Esophagus muscularis mucosa (tissue), 4 donors: ENCODE data around the gene CACNG7. TPM values are rescaled to one million over a fixed set of nuclear protein-coding genes. Genes with fewer than 3 reads are reported as not detected.
A peak's percentile ranks its signal among the peaks of the same experiment; 100 is the strongest.

Experiments
- DNase-seq: peaks from one replicate; pipeline ENCODE4 v3.0.0-alpha.2; 2017; ENCODE audit errors: extremely low spot score
- H3K27ac ChIP-seq, 4 donors: fragments of 200-600 bp; sonication (generic); replicated peaks in 1 of 4; 1 replicate in 3 of 4; 2 replicates in 1 of 4; pipeline ENCODE4 v1.5.1; 2016 to 2019; ENCODE audit warnings: mild to moderate bottlenecking in 1 of 4
- H3K27me3 ChIP-seq, 4 donors: fragments of 200-600 bp; sonication (generic); one replicate each; pipeline versions ENCODE4 v1.5.1 to v1.6.0; 2016 to 2019
- H3K36me3 ChIP-seq, 4 donors: fragments of 200-600 bp; sonication (generic); one replicate each; pipeline ENCODE4 v1.5.1; 2016 to 2019
- H3K4me1 ChIP-seq, 4 donors: fragments of 200-600 bp; sonication (generic); one replicate each; pipeline ENCODE4 v1.5.1; 2016 to 2019
- H3K4me3 ChIP-seq, 4 donors: fragments of 200-600 bp; sonication (generic); 1 replicate in 2 of 4; 2 replicates in 2 of 4; pipeline ENCODE4 v1.5.1; 2016 to 2019; ENCODE audit warnings: mild to moderate bottlenecking in 4 of 4, moderate library complexity in 1 of 4
- H3K9me3 ChIP-seq, 4 donors: fragments of 200-600 bp; sonication (generic); 1 replicate in 3 of 4; 2 replicates in 1 of 4; pipeline ENCODE4 v1.5.1; 2016 to 2019
- CTCF ChIP-seq, 3 experiments: fragments of 200-600 bp in 2 of 3; fragments of 450-650 bp in 1 of 3; sonication (generic) in 2 of 3; IDR thresholded peaks; one replicate each; pipeline ENCODE4 v1.5.1; 2017 to 2019; ENCODE audit warnings: antibody characterized with exemption in 3 of 3, mild to moderate bottlenecking in 2 of 3, moderate library complexity in 1 of 3
- EP300 ChIP-seq: sonication (generic); formaldehyde crosslinking; IDR thresholded peaks from one replicate; pipeline ENCODE4 v1.6.1; 2017; ENCODE audit warnings: antibody characterized with exemption
- POLR2A ChIP-seq: fragments of 450-650 bp; IDR thresholded peaks from one replicate; pipeline ENCODE4 v1.6.1; 2017; ENCODE audit warnings: antibody characterized with exemption, moderate library complexity, mild to moderate bottlenecking, low read depth
- POLR2AphosphoS5 ChIP-seq, 2 donors: sonication (generic); formaldehyde crosslinking; IDR thresholded peaks; one replicate each; pipeline ENCODE4 v1.6.1; 2017; ENCODE audit warnings: antibody characterized with exemption in 2 of 2
- WGBS: methylation state at CpG from one replicate; pipeline ENCODE4 v1.1.5; 2018; 5-methylcytosine and 5-hydroxymethylcytosine counted together
- intact Hi-C: fragments of 100-400 bp; cut with DNase I; formaldehyde crosslinking; loops from one replicate; pipeline ENCODE4 v1.15.1; 2023
- total RNA-seq, 4 donors: library from RNA; depleted of rRNA; stranded (reverse); fragments of >200 nt; gene quantifications; one replicate each; pipeline versions ENCODE4 v1.1.0 to v1.2.1, GENCODE V29; 2016

CACNG7 gene
- total RNA-seq, 4 donors from 2014 or later, result under 0.01 to 1.2 TPM; not detected in 2

GRCh38 chr19:53978975-53979801 is 70.1 kb downstream of the CACNG7 start:
- Histone ChIP-seq H3K36me3 (no peaks in the 10 kb centered on the region), H3K4me1 (peaks cover 19 to 50% (median 39%) of the 10 kb centered on the region in 4 donors), H3K27me3 (peaks cover 0 to 99% (median 47%) of the 10 kb centered on the region in 4 donors), H3K4me3 (peak overlapping the region in 3 of 4 donors; percentile 33 to 49 (median 35)), H3K9me3 (no peaks in the 10 kb centered on the region), H3K27ac (no peak overlapping the region)
- intact Hi-C loops, result no loop called here
- DNase-seq, result no peak
- WGBS, result 7% methylated on average over 19 of the region's 19 CpGs
- TF ChIP-seq CTCF (IDR thresholded peaks at IDR 0.05) (no peak), EP300 (no peak), POLR2AphosphoS5 (IDR thresholded peaks at IDR 0.05) (no peak), POLR2A (no peak)

DNA sequence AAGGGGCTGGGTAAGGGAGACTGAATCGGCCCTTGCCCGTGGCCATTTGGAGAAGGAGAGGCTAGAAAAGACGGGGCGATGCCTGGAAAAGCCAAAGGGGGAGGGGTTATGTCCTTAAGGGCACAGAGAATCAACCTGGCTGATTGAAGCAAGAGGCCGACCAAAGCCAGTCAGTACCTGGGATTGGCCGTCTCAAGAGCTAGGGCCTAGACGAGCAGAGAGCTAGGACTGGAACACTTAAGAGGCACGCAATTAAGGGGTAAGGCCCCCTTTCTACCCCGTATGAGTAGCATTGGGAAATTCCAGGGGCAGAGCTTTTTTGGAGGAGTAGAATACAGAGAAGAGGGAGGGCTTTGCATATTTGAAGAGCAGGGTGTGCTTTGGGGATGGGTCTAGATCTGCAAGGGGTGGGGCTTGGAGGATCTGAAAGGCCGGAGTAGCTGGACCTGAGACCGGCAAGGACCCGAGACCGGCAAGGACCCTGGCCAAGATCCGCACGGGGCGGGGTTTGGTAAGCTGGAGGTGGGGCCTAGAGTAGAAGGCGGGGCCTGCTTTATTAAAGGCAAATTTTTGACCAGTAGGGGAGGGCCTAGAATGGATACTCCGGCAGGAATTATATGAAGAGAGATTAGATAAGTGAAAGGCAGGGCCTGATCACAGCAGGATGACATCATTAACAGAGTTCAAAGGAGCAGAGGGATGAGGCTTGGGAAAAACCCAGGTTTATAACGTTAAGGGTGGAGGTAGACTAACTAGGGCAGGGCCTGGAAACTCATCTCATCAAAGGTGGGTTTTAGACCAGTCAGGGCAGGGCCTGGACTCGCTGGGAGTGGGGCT is 71.7 kb downstream of the CACNG7 start:
- intact Hi-C loops, result no loop called here
- H3K9me3 ChIP-seq, result no peaks in the 10 kb centered on the region
- peak overlapping the region in 2 of 4 donors; percentile 27 to 33 for H3K27ac ChIP-seq
- 41% methylated on average over 20 of the region's 20 CpGs for WGBS
- peaks cover 19 to 50% (median 39%) of the 10 kb centered on the region in 4 donors for H3K4me1 ChIP-seq
- H3K4me3 ChIP-seq, result peak overlapping the region; percentile 31 to 49 (median 34)
- H3K27me3 ChIP-seq, result peaks cover 0 to 98% (median 47%) of the 10 kb centered on the region in 4 donors
- TF ChIP-seq POLR2A (no peak), POLR2AphosphoS5 (IDR thresholded peaks at IDR 0.05) (no peak), EP300 (no peak), CTCF (IDR thresholded peaks at IDR 0.05) (no peak)
- no peak for DNase-seq
- H3K36me3 ChIP-seq, result no peaks in the 10 kb centered on the region

DNA sequence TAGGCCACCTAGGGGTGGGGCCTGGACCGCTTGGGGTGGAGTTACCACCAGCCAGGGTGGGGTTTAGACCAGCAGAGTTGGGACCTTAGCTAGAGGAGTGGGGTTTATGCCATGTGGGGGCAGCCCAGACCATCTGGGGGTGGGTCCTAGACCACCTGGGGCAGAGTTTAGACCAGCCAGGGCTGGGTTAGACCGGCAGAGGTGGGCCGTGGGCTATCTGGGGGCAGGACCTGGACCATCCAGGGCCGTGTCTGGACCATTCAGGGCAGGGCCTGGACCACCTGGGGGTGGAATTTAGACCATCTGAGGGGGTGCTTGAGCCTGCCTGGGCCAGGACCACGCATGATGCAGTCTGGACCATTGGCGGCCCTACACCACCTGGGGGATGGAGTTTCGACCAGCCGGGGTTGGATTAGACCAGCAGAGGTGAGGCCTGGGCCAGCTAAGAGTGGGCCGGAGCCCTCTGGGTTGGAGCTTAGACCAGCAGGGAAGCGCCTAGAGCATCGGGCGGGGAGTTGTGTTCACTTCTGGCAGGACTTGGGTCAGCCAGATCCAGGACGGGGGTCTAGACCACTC is 72.4 kb downstream of the CACNG7 start:
- no peaks in the 10 kb centered on the region for H3K9me3 ChIP-seq
- intact Hi-C loops, result no loop called here

More for the DNA sequence above, 72.4 kb downstream of the CACNG7 start:
- no peak for TF ChIP-seq CTCF (IDR thresholded peaks at IDR 0.05)
- no peak for TF ChIP-seq POLR2A
- no peak for TF ChIP-seq EP300
- no peak for TF ChIP-seq POLR2AphosphoS5 (IDR thresholded peaks at IDR 0.05)
- Histone ChIP-seq H3K4me1 (peaks cover 19 to 50% (median 39%) of the 10 kb centered on the region in 4 donors), H3K27me3 (peaks cover 0 to 91% (median 47%) of the 10 kb centered on the region in 4 donors), H3K27ac (no peak overlapping the region), H3K36me3 (no peaks in the 10 kb centered on the region), H3K4me3 (peak overlapping the region in 2 of 4 donors; percentile 35 to 40)
- no peak for DNase-seq
- 67% methylated on average over 3 of the region's 13 CpGs for WGBS
